GM19351 (cell line): ENCODE measurements around the gene PGM5.

ENCODE experiments used
- ATAC-seq: cut with Tn5 transposase; IDR thresholded peaks from one replicate; pipeline ENCODE4 v1.9.1; 2021; ENCODE audit warnings: mild to moderate bottlenecking, moderate library complexity; ENCODE audit not compliant: unreplicated experiment

The PGM5 gene

DNA sequence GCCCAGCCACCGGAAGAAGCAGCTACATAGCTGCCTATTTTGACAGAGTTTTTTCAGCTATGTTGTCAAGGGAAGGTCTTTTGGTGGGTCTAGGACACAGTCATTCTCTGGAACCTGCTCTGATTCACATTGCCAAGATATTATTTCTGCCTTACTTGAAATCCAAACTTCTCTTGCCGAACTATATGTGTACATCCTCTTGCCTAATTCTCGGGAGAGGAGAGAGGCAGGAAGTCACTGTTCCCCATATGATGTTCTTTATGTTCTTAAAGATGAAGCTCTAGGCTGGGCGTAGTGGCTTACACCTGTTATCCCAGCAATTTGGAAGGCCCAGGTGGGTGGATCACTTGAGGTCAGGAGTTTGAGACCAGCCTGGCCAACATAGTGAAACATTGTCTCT is 175.7 kb downstream of the PGM5 start:
- ATAC-seq = no peak

DNA sequence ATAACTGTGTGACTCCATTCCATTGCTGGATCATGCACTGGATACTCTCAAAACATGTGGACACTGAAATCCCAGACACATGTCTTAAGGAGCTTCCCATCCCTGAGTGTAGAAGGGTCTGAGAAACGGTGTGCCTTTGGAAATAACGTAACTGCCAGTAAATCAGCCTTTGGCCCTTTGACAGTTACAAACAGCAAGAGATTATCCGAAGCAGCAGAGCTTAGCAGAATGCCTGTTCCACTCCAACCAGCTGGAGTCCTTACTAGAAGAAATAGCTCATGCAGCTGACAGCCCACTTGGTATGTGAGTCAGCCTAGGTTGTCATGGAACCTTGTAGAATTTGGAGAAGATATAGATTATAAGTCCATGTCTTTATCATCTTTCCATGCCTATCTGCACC is 177.3 kb downstream of the PGM5 start:
- ATAC-seq = no peak

DNA sequence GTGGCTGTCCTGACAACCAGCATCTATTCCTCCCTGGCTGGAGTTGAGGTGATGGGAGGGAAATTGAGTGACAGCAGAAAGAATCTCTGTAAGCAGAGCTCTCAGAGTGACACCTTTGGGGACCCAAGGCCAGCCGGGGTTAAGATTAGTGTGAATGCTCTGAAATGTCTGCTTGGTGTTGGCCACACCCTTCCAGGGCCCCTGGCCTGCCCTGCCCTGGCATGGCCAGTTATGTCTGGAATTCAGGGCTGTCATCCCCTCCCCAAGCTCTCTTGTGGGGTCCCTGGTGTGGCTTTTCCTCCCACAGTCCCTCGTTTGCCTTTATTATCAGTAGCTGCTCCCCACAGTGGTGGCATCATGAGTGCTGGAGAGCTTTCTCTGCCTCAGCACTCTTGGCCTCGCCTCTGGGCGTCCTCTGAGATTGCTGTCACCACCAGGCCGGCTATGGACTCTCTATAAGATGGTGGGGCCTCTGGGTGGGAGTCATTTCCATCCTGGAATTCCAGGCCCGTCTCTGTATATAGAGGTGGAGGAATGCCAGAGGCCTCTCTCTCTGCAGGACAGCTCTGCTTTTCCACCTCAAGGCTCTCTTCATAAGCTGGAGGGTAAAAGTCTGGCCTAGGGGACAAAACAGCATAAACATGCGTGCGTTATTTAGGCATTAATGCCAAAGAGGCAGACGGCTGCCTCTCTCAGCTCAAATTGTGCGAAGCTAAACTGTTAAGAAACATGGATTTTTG is 180.6 kb downstream of the PGM5 start:
- no peak for ATAC-seq

GRCh38 chr9:68537616-68537880 is 181.1 kb downstream of the PGM5 start:
- ATAC-seq = no peak

GRCh38 chr9:68538200-68538599 is 181.8 kb downstream of the PGM5 start:
- no peak for ATAC-seq

DNA sequence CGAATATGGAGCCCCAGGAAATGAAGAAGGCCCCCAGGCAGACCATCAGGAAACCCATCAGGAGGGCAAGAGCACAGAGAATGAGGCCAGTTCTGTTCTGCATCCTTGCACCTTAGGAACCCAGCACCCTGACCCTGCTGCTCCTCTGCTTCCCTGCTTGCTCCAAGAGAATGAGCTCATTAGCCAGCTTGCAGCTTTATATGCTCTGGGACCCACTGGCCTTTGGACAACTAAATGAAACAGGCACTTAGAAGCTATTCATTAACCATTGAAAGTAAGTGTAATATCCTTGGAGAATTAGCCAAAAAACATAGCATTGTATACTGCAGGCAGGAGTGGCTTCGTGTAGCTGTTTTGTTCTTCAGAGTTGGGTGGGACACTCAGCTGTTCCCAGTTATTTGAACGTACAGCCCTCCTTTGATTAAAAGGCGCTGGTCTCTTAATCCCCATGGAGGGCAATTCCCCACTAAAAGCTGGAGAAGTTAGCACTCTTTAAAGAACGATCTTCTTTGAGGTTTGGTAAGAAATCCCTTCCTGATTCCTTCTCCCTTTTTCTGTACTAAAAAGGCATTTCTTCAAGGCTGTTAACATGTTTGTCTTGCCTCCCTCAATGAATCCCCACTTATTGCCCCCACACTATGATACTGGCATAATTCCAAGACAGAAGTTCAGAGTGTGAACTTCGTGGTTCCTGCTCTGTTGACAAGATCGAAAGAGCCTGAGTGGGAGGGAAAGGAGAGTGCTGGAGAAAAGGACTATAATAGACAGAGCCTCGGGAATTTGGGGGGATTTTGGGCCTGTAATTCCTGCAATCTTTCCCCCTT is 184.5 kb downstream of the PGM5 start, which contains the start of gene TMEM252:
Gene TMEM252 (minus strand): TSS at position 172 of the 824 bp plus-strand sequence. CDS start 69 bp downstream, at position 103.
- no peak for ATAC-seq

DNA sequence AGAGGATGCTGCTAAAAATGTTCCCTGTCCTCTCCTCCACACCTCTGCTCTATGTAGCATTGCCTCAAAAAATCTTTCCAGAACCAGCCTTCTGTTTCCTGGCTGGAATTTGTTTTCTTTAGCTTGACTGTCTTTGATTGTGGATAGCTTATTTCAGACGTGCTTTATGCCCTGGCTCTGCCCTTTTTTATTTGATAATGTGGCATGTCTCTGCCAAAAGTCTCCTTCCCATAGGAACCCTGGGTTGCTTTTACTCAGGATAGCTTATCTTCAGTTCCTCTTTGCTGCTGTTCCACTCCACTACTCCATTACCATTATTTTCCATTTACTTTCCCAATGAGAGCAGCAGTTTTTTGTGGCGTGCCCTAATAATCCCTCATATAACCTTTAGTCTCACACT is 185.2 kb downstream of the PGM5 start:
- ATAC-seq = no peak

GRCh38 chr9:68545033-68545705 is 188.8 kb downstream of the PGM5 start:
- peak; percentile 50 for ATAC-seq

- peak; percentile 74 for ATAC-seq
These were observed 190.4 kb downstream of the PGM5 start for GRCh38 chr9:68546596-68547390.

- ATAC-seq = no peak
These were observed 191.0 kb downstream of the PGM5 start for GRCh38 chr9:68547417-68547816.

DNA sequence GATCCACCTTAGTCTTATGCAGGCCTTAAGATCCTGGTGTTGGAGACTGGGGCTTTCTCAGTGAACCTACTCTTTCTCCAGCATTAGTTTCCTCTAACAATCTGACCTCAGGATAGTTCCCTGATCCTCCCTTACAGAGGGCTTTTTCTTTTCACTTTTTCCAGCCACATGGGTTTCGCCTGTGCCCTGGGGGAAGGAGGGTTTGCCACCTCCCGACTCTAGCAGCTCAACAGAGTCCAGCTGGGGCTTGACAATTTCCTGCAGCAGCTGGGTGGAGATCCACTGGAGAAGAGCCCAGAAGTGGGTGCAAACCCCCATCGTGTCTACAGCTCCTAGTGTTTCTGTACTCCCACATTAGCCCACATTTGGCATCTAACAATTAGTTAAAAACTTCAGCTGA is 191.8 kb downstream of the PGM5 start:
- no peak for ATAC-seq

- ATAC-seq = no peak
These were observed 194.8 kb downstream of the PGM5 start for GRCh38 chr9:68551191-68551590.

GRCh38 chr9:68552700-68553476 is 196.5 kb downstream of the PGM5 start:
- ATAC-seq = no peak

- no peak for ATAC-seq
These were observed 199.2 kb downstream of the PGM5 start for GRCh38 chr9:68555437-68556150.

GRCh38 chr9:68558545-68558944 is 202.1 kb downstream of the PGM5 start:
- ATAC-seq = no peak

GRCh38 chr9:68560071-68560844 is 203.8 kb downstream of the PGM5 start:
- ATAC-seq = peak; percentile 77

GRCh38 chr9:68562461-68562860 is 206.1 kb downstream of the PGM5 start:
- no peak for ATAC-seq

GRCh38 chr9:68567565-68567964 is 211.2 kb downstream of the PGM5 start:
- no peak for ATAC-seq

GRCh38 chr9:68574150-68574549 is 217.7 kb downstream of the PGM5 start:
- no peak for ATAC-seq
